Activated T-cell treated with anti-CD3 and anti-CD28 coated beads for 24 hours (primary cell): ENCODE measurements around the gene HMOX2.

Source experiments
- DNase-seq: peaks from one replicate; pipeline ENCODE4 v3.0.0-alpha.2; 2020; ENCODE audit warnings: low read depth

The HMOX2 gene

DNA sequence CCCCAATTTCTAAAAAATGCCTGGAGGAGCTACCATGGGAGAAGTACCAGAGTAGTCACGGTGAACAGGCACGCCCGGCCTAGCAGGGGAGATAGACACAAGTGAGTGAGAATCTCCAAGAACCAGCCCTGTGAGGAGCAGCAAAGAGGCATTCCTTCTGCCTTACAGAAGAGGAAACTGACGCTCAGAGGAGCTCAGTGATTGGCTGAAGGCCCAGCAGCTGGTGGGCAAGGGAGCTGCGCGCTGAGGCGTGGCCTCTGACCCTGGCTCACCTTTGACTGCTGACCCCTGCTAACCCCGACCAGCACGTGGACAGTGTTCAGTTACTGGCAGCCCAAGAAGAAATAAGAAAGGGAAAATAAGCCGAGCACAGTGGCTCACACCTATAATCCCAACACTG lies 81.8 kb downstream of the HMOX2 start:
- no peak for DNase-seq
